ENCODE measurements around the gene GNGT1. TPM values are rescaled to one million over a fixed set of nuclear protein-coding genes. Genes with fewer than 3 reads are reported as not detected.
A peak's percentile ranks its signal among the peaks of the same experiment; 100 is the strongest.

Gene GNGT1
- total and polyA plus RNA-seq, 5 donors = not detected

GRCh38 chr7:93883917-93884345 is 22.4 kb upstream of the GNGT1 start:
- Histone ChIP-seq H3K4me3 (ENCODE audit: low read length) (no peak overlapping the region), H3K27me3 (ENCODE audit: control insufficient read depth, insufficient read depth) (no peaks in the 10 kb centered on the region), H3K4me1 (ENCODE audit: control insufficient read depth, insufficient read depth, low read length) (no peaks in the 10 kb centered on the region), H3K9me3 (ENCODE audit: control insufficient read depth, low read length) (no peaks in the 10 kb centered on the region), H3K27ac (ENCODE audit: low read length) (no peak overlapping the region)
- intact Hi-C loops (cut with DNase I) = no loop called here
- ATAC-seq (no peak), DNase-seq (no peak)

GRCh38 chr7:93884541-93884940 is 21.8 kb upstream of the GNGT1 start:
- no peaks in the 10 kb centered on the region for H3K4me1 ChIP-seq (ENCODE audit: control insufficient read depth, insufficient read depth, low read length)
- WGBS = 75% methylated on average over 1 of the region's 1 CpG
- DNase-seq (no peak), ATAC-seq (no peak)
- H3K27ac ChIP-seq (ENCODE audit: low read length) = no peak overlapping the region
- H3K4me3 ChIP-seq (ENCODE audit: low read length) = no peak overlapping the region
- no peaks in the 10 kb centered on the region for H3K9me3 ChIP-seq (ENCODE audit: control insufficient read depth, low read length)
- H3K27me3 ChIP-seq (ENCODE audit: control insufficient read depth, insufficient read depth) = no peaks in the 10 kb centered on the region
- intact Hi-C loops (cut with DNase I) = no loop called here

GRCh38 chr7:93889261-93889660 is 17.1 kb upstream of the GNGT1 start:
- no peaks in the 10 kb centered on the region for H3K9me3 ChIP-seq (ENCODE audit: control insufficient read depth, low read length)
- DNase-seq (no peak), ATAC-seq (no peak)
- whole genome bisulfite sequencing = 78% methylated on average over 3 of the region's 3 CpGs
- no peaks in the 10 kb centered on the region for H3K27me3 ChIP-seq (ENCODE audit: control insufficient read depth, insufficient read depth)
- intact Hi-C loops (cut with DNase I) = no loop called here
- H3K4me3 ChIP-seq (ENCODE audit: low read length) = peak overlapping the region; percentile 75
- H3K4me1 ChIP-seq (ENCODE audit: control insufficient read depth, insufficient read depth, low read length) = no peaks in the 10 kb centered on the region
- H3K27ac ChIP-seq (ENCODE audit: low read length) = no peak overlapping the region

- DNase-seq = peak; percentile 20 to 67 (median 54)
- peak; percentile 56 to 59 for ATAC-seq
- under 1% methylated on average over 28 of the region's 28 CpGs for WGBS
- H3K4me1 ChIP-seq (ENCODE audit: control insufficient read depth, insufficient read depth, low read length) = no peaks in the 10 kb centered on the region
- H3K27ac ChIP-seq (ENCODE audit: low read length) = peak overlapping the region; percentile 53
- no peaks in the 10 kb centered on the region for H3K27me3 ChIP-seq (ENCODE audit: control insufficient read depth, insufficient read depth)
- peak overlapping the region; percentile 75 for H3K4me3 ChIP-seq (ENCODE audit: low read length)
- intact Hi-C loops (cut with DNase I) = loop anchor here in 1 of 4 donors (10.0 kb wide), 1 partner anchor 195 kb away; no protein-coding TSS in a partner anchor
- no peaks in the 10 kb centered on the region for H3K9me3 ChIP-seq (ENCODE audit: control insufficient read depth, low read length)
These were observed 16.3 kb upstream of the GNGT1 start for GRCh38 chr7:93890041-93890463.

GRCh38 chr7:93890464-93891068 is 15.8 kb upstream of the GNGT1 start, which contains the start of gene TFPI2:
Gene TFPI2, minus strand, starts transcription at chr7:93890753. Its CDS starts 75 bp downstream, at chr7:93890678.
- no peaks in the 10 kb centered on the region for H3K4me1 ChIP-seq (ENCODE audit: control insufficient read depth, insufficient read depth, low read length)
- no peaks in the 10 kb centered on the region for H3K27me3 ChIP-seq (ENCODE audit: control insufficient read depth, insufficient read depth)
- WGBS = under 1% methylated on average over 49 of the region's 49 CpGs
- DNase-seq (peak; percentile 25 to 69 (median 64)), ATAC-seq (peak; percentile 65 to 75)
- peak within 1 kb of the TSS; percentile 53 for H3K27ac ChIP-seq (ENCODE audit: low read length)
- peak within 1 kb of the TSS; percentile 75 for H3K4me3 ChIP-seq (ENCODE audit: low read length)
- no peaks in the 10 kb centered on the region for H3K9me3 ChIP-seq (ENCODE audit: control insufficient read depth, low read length)
- intact Hi-C loops (cut with DNase I) = loop anchor here in 1 of 4 donors (10.0 kb wide), 1 partner anchor 194 kb away; no protein-coding TSS in a partner anchor

- WGBS = 48% methylated on average over 1 of the region's 1 CpG
- Histone ChIP-seq H3K9me3 (ENCODE audit: control insufficient read depth, low read length) (no peaks in the 10 kb centered on the region), H3K27ac (ENCODE audit: low read length) (no peak overlapping the region), H3K4me1 (ENCODE audit: control insufficient read depth, insufficient read depth, low read length) (no peaks in the 10 kb centered on the region), H3K4me3 (ENCODE audit: low read length) (no peak overlapping the region), H3K27me3 (ENCODE audit: control insufficient read depth, insufficient read depth) (no peaks in the 10 kb centered on the region)
- intact Hi-C loops (cut with DNase I) = loop anchor here in 1 of 4 donors (10.0 kb wide), 1 partner anchor 190 kb away; no protein-coding TSS in a partner anchor
- no peak for DNase-seq
- peak in 1 of 2 donors; percentile 50 for ATAC-seq
These were observed 11.9 kb upstream of the GNGT1 start for GRCh38 chr7:93894426-93894825.

GRCh38 chr7:93894966-93895640 is 11.3 kb upstream of the GNGT1 start:
- ATAC-seq = peak in 1 of 2 donors; percentile 40
- H3K9me3 ChIP-seq (ENCODE audit: control insufficient read depth, low read length) = no peaks in the 10 kb centered on the region

GRCh38 chr7:93895859-93896600 is 10.3 kb upstream of the GNGT1 start:
- DNase-seq (no peak), ATAC-seq (no peak)
- intact Hi-C loops (cut with DNase I) = loop anchor here in 1 of 4 donors (10.0 kb wide), 1 partner anchor 189 kb away; no protein-coding TSS in a partner anchor
- no peaks in the 10 kb centered on the region for H3K4me1 ChIP-seq (ENCODE audit: control insufficient read depth, insufficient read depth, low read length)
- no peaks in the 10 kb centered on the region for H3K27me3 ChIP-seq (ENCODE audit: control insufficient read depth, insufficient read depth)
- no peak overlapping the region for H3K4me3 ChIP-seq (ENCODE audit: low read length)
- no peak overlapping the region for H3K27ac ChIP-seq (ENCODE audit: low read length)
- WGBS = 83% methylated on average over 4 of the region's 4 CpGs
- no peaks in the 10 kb centered on the region for H3K9me3 ChIP-seq (ENCODE audit: control insufficient read depth, low read length)

More at GRCh38 chr7:93894966-93895640, 11.3 kb upstream of the GNGT1 start:
- intact Hi-C loops (cut with DNase I) = loop anchor here in 1 of 4 donors (10.0 kb wide), 1 partner anchor 190 kb away; no protein-coding TSS in a partner anchor
- Histone ChIP-seq H3K27ac (ENCODE audit: low read length) (no peak overlapping the region), H3K4me3 (ENCODE audit: low read length) (no peak overlapping the region), H3K4me1 (ENCODE audit: control insufficient read depth, insufficient read depth, low read length) (no peaks in the 10 kb centered on the region), H3K27me3 (ENCODE audit: control insufficient read depth, insufficient read depth) (no peaks in the 10 kb centered on the region)
- DNase-seq = no peak
- 56% methylated on average over 3 of the region's 3 CpGs for WGBS

- 70% methylated on average over 2 of the region's 2 CpGs for WGBS
- Histone ChIP-seq H3K27ac (ENCODE audit: low read length) (no peak overlapping the region), H3K4me1 (ENCODE audit: control insufficient read depth, insufficient read depth, low read length) (no peaks in the 10 kb centered on the region), H3K4me3 (ENCODE audit: low read length) (no peak overlapping the region), H3K27me3 (ENCODE audit: control insufficient read depth, insufficient read depth) (no peaks in the 10 kb centered on the region), H3K9me3 (ENCODE audit: control insufficient read depth, low read length) (no peaks in the 10 kb centered on the region)
- no peak for ATAC-seq
- no peak for DNase-seq
- intact Hi-C loops (cut with DNase I) = loop anchor here in 1 of 4 donors (10.0 kb wide), 1 partner anchor 187 kb away; no protein-coding TSS in a partner anchor
These were observed 8.7 kb upstream of the GNGT1 start for GRCh38 chr7:93897680-93898079.

- Histone ChIP-seq H3K27ac (ENCODE audit: low read length) (no peak overlapping the region), H3K4me1 (ENCODE audit: control insufficient read depth, insufficient read depth, low read length) (no peaks in the 10 kb centered on the region), H3K9me3 (ENCODE audit: control insufficient read depth, low read length) (no peaks in the 10 kb centered on the region), H3K27me3 (ENCODE audit: control insufficient read depth, insufficient read depth) (no peaks in the 10 kb centered on the region), H3K4me3 (ENCODE audit: low read length) (no peak overlapping the region)
- intact Hi-C loops (cut with DNase I) = loop anchor here in 2 of 4 donors (5.0 kb wide), 1 partner anchor 184 kb away; no protein-coding TSS in a partner anchor
- peak; percentile 63 to 64 for ATAC-seq
- WGBS = 95% methylated on average over 1 of the region's 1 CpG
- DNase-seq = peak in 1 of 3 donors; percentile 15
These were observed 3.5 kb upstream of the GNGT1 start for GRCh38 chr7:93902777-93903423.

Data from right cardiac atrium (tissue), 5 donors.